ENCODE data around the gene CCDC134. TPM values are rescaled to one million over a fixed set of nuclear protein-coding genes. Genes with fewer than 3 reads are reported as not detected.
"Not testable (repeated sequence)": the region's sequence is repeated elsewhere in the genome, so short reads cannot be mapped to it uniquely, and the experiment has no call there.

Gene CCDC134
- total RNA-seq, 1 donor from 2014 or later = 16.9 TPM

DNA sequence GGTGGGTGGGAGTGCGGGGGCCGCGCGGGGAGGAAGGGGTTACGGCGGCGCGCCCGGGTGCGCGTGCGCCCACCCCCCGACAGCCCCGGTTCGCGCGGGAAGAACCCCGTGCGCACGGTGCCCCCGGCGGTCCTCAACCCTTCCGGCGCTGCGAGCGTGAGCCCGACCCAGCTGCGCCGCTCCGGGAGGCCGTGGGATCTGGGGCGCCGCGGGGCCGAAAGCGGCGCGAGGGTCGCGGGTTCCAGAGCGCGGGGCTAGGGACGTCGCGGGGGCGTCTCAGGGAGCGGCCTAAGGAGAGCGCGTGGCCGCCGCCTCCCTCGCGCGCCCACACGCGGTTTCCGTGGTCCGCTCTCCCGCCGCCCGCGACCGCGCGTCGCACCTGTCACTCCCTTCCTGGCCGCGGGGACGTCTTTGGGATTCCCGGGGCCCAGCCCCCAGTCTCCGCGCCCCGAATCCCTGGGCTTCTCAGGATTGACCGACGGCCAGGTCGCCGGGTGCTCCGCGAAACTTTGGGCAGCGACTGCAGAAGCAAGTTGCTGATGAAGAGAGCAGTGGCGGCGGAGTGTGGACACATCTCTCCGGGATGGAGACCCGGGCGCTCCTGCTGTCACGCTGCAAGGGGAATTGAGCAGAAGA lies 33.0 kb downstream of the CCDC134 start:
- Mint-ChIP-seq H3K27me3 (ENCODE audit: low read depth) (no peaks in the 10 kb centered on the region), H3K27ac (peak overlapping the region; percentile 98), H3K36me3 (peaks cover 16% of the 10 kb centered on the region), H3K4me1 (peaks cover 26% of the 10 kb centered on the region), H3K4me3 (peak overlapping the region; percentile 95), H3K9me3 (no peaks in the 10 kb centered on the region)
- TF ChIP-seq, protein P1, sequence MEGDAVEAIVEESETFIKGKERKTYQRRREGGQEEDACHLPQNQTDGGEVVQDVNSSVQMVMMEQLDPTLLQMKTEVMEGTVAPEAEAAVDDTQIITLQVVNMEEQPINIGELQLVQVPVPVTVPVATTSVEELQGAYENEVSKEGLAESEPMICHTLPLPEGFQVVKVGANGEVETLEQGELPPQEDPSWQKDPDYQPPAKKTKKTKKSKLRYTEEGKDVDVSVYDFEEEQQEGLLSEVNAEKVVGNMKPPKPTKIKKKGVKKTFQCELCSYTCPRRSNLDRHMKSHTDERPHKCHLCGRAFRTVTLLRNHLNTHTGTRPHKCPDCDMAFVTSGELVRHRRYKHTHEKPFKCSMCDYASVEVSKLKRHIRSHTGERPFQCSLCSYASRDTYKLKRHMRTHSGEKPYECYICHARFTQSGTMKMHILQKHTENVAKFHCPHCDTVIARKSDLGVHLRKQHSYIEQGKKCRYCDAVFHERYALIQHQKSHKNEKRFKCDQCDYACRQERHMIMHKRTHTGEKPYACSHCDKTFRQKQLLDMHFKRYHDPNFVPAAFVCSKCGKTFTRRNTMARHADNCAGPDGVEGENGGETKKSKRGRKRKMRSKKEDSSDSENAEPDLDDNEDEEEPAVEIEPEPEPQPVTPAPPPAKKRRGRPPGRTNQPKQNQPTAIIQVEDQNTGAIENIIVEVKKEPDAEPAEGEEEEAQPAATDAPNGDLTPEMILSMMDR (IDR thresholded peaks at IDR 0.05; ENCODE audit: unreplicated experiment) = no peak
- DNase-seq (ENCODE audit: low spot score in 2 of 2, unreplicated experiment in 2 of 2) = peak; percentile 34 to 63

DNA sequence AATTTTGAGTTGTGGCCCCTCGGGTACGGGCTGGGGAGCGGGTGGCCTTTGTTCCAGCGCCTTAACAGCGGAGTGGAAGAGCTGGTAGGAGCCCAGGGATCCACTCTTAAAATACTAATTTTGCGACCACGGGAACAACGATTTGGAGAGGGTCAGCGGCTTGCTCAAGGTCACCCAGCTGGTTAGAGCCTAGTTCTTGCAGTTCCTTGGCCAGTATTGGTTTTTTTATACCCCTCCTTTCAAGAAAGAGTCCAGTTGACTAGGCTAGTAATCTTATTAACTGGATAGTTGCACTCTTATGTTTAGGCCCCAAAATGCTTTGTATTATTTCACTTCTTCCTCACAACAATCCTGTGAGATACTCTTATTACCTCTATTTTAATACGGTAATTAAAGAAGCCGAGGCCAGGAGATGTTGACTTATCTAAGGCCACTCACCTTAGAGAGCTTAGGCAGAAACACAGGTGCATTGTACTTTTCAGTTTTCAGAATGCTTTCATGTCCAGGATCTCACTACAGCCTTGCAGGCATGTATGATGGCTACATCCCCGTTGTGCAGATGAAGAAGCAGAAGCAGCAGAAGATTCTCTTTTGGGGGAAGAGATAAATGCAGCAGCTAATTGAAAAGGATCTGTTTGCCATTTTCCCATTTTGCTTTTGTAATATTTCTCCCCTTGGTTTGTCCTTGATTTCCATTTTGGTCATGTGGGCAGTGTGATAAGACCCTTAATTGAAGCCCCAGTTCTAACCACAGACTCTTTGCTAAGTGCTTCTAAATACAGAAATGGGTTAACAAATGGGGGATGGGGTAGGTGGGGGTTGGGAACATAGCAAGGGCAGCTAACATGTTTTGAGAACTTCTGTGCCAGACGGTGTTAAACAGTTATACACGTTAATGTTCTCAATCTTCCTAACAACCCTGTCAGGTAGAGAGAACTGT lies 33.8 kb downstream of the CCDC134 start:
- Mint-ChIP-seq H3K4me3 (peak overlapping the region; percentile 89), H3K9me3 (no peaks in the 10 kb centered on the region), H3K4me1 (peaks cover 31% of the 10 kb centered on the region), H3K27ac (peak overlapping the region; percentile 98), H3K27me3 (ENCODE audit: low read depth) (no peaks in the 10 kb centered on the region), H3K36me3 (peaks cover 16% of the 10 kb centered on the region)
- TF ChIP-seq, protein P1 (IDR thresholded peaks at IDR 0.05; ENCODE audit: unreplicated experiment) = no peak
- no peak for DNase-seq (ENCODE audit: low spot score in 2 of 2, unreplicated experiment in 2 of 2)

DNA sequence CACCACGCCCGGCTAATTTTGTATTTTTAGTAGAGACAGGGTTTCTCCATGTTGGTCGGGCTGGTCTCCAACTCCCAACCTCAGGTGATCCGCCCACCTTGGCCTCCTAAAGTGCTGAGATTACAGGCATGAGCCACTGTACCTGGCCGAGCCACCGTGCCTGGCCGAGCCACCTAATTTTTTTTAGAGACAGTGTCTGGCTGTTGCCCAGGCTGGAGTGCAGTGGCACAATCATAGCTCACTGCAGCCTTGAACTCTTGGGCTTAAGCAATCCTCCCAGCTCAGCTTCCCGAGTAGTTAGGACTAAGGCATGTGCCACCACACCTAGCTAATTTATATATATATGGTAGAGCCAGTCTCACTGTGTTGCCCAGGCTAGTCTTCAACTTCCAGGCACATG lies 35.0 kb downstream of the CCDC134 start:
- Mint-ChIP-seq H3K36me3 (peaks cover 19% of the 10 kb centered on the region), H3K4me1 (peaks cover 32% of the 10 kb centered on the region)
- H3K27me3 Mint-ChIP-seq (ENCODE audit: low read depth); H3K9me3 Mint-ChIP-seq; H3K4me3 Mint-ChIP-seq; DNase-seq (ENCODE audit: low spot score in 2 of 2, unreplicated experiment in 2 of 2); H3K27ac Mint-ChIP-seq: not testable (repeated sequence)

DNA sequence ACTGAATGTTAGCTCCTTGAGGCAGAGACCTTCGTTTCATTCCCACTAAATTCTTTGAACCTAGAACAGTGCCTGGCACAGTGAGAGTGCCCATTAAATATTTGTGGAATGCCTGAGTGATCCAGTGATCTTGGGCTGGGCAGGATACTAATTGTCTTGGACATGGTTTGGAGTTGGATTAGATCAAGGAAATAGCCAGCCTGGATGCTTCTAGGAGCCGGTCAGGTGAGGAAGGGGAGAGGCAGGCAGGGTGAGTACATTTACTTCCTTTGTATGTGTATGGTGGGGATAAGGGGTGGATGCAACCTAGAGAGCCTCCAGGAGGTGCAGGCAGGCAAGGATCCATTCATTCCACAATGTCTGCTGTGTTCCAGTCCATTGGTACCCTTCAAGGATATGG lies 36.1 kb downstream of the CCDC134 start:
- H3K9me3 Mint-ChIP-seq = no peaks in the 10 kb centered on the region
- DNase-seq (ENCODE audit: low spot score in 2 of 2, unreplicated experiment in 2 of 2) = no peak
- H3K36me3 Mint-ChIP-seq = peaks cover 19% of the 10 kb centered on the region
- H3K4me1 Mint-ChIP-seq = peaks cover 34% of the 10 kb centered on the region
- no peak overlapping the region for H3K4me3 Mint-ChIP-seq
- peak overlapping the region; percentile 45 for H3K27ac Mint-ChIP-seq
- TF ChIP-seq, protein P1 (IDR thresholded peaks at IDR 0.05; ENCODE audit: unreplicated experiment) = no peak
- no peaks in the 10 kb centered on the region for H3K27me3 Mint-ChIP-seq (ENCODE audit: low read depth)

DNA sequence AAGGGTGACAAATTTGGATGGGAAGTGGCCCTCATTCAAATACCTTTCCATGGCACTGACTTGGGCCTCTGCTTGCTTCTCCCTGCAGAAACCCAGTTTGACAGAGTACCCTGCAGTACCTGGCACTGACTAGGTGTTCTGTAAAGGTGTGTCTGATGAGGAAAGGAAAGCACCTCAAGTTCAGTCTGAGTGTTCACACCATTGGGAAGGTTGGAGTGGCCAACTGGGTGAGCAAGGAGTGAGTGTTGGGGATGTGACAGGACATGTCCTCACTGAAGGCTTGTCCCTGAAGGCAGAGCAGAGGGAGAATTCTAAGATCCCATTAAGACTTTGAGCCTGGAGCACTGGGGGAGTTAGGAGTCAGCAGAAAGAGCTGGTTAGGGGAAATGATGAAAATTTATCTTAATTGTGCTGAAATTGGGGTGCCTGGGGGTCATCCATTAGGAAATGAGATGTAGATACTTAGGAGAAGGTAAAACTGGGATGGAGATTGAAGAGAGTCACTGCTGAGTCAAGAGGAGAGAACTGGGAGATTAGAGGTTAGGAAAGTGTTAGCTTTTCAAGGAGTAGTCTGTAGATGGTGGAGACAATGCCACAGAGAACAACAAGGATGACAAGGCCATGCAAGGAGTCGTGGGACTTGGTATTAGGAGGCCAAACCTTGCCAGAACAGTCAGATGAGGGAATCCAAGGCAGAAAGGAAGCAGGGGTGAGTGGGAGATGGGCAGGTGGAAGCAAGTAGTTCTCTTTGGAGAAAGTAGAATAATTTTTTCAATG lies 38.6 kb downstream of the CCDC134 start:
- peaks cover 27% of the 10 kb centered on the region for H3K4me1 Mint-ChIP-seq

More for the DNA sequence above, 38.6 kb downstream of the CCDC134 start:
- peak overlapping the region; percentile 13 for H3K27ac Mint-ChIP-seq
- H3K9me3 Mint-ChIP-seq = no peaks in the 10 kb centered on the region
- TF ChIP-seq, protein P1 (IDR thresholded peaks at IDR 0.05; ENCODE audit: unreplicated experiment) = no peak
- no peak for DNase-seq (ENCODE audit: low spot score in 2 of 2, unreplicated experiment in 2 of 2)
- no peaks in the 10 kb centered on the region for H3K27me3 Mint-ChIP-seq (ENCODE audit: low read depth)
- H3K36me3 Mint-ChIP-seq = peaks cover 26% of the 10 kb centered on the region
- H3K4me3 Mint-ChIP-seq = no peak overlapping the region

Measured in mesothelial cell of epicardium (in vitro differentiated cells).